ENCODE results near the gene FAM168A. TPM values are rescaled to one million over a fixed set of nuclear protein-coding genes. Genes with fewer than 3 reads are reported as not detected.

Gene FAM168A
- total RNA-seq, 1 experiment from 2014 or later: 62.8 TPM

DNA sequence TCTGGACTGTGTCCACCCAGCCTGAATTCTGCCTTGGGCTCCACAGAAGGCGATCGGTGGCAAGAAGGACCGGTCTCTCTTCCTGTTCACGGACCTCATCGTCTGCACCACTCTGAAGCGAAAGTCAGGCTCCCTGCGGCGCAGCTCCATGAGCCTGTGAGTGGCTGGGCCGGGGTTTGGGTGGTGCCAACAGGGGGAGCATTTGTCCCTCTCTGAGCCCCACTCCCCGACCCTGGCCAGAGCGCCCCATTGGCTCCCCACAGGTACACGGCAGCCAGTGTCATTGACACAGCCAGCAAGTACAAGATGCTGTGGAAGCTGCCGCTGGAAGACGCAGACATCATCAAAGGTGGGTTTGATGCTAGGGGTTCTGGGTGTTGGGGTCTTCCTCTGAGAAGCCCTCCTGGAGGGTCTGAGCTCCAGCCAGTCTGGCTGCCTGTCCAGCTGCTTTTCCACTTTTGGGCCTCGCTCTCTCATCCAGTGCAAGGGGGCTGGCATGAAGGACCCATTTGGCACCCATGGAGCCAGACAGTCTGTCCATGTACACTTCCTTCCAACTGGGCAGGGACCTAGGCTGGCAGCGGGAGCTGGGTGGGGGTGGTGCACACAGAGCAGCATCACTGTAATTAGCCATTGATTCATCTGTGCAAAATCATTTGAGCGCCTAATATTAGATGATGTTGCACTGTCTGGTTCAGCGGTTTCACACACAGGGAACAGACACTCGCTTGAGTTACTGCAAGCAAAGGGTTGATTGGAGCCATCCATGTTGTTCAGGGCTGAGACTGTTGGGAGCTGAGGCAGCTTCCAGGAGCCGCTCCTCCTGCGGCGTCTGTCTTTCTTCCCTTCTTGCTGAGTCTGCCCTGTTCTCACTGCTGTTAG lies 240.7 kb downstream of the FAM168A start:
- no peaks in the 10 kb centered on the region for H3K9me3 ChIP-seq (ENCODE audit: control insufficient read depth, insufficient read depth, low read depth, low read length)

DNA sequence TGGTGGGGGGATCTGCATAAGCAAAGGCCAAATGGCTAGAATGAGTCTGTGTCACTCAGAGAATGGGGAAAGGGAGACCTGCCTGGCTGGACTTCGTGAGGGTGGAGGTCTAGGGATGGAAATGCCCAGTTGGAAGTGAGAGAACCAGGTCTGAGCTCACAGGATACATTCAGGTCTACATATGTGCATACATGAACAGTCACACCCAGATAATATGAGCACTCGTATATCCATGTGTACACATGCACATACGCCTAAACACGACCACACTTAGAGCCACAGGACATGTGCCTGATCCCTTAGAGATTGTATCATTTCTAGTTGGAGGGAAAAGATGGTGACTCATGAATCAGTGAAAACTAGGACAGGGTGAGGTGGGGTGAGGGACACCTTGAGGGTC lies 242.8 kb downstream of the FAM168A start:
- Histone ChIP-seq H3K27me3 (ENCODE audit: control insufficient read depth, insufficient read depth, low read length) (no peaks in the 10 kb centered on the region), H3K4me1 (ENCODE audit: control insufficient read depth, insufficient read depth, low read length) (peaks cover 3% of the 10 kb centered on the region; the same call in 1 of the 2 replicates), H3K27ac (ENCODE audit: low read length) (no peak overlapping the region), H3K9me3 (ENCODE audit: control insufficient read depth, insufficient read depth, low read depth, low read length) (no peaks in the 10 kb centered on the region), H3K36me3 (ENCODE audit: control insufficient read depth, insufficient read depth, low read length) (no peaks in the 10 kb centered on the region), H3K4me3 (ENCODE audit: low read depth in 2 of 2, low read length in 2 of 2) (no peak overlapping the region)
- CTCF ChIA-PET: interaction anchor here (1.2 kb wide), 1 partner anchor 38 kb away, joined by 3 read pairs; no protein-coding TSS in a partner anchor
- BruUV-seq (replicated peaks): no TSS peak
- TF ChIP-seq, protein P1, sequence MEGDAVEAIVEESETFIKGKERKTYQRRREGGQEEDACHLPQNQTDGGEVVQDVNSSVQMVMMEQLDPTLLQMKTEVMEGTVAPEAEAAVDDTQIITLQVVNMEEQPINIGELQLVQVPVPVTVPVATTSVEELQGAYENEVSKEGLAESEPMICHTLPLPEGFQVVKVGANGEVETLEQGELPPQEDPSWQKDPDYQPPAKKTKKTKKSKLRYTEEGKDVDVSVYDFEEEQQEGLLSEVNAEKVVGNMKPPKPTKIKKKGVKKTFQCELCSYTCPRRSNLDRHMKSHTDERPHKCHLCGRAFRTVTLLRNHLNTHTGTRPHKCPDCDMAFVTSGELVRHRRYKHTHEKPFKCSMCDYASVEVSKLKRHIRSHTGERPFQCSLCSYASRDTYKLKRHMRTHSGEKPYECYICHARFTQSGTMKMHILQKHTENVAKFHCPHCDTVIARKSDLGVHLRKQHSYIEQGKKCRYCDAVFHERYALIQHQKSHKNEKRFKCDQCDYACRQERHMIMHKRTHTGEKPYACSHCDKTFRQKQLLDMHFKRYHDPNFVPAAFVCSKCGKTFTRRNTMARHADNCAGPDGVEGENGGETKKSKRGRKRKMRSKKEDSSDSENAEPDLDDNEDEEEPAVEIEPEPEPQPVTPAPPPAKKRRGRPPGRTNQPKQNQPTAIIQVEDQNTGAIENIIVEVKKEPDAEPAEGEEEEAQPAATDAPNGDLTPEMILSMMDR (IDR thresholded peaks at IDR 0.05): no peak
- TF ChIP-seq SIN3A (IDR thresholded peaks at IDR 0.05; ENCODE audit: borderline replicate concordance, insufficient read depth, low read depth, low read length) (no peak), POLR2AphosphoS5 (IDR thresholded peaks at IDR 0.05; ENCODE audit: low read depth, low read length) (no peak), TCF7L2 (IDR thresholded peaks at IDR 0.05; ENCODE audit: low read depth, low read length) (no peak)
- TF ChIP-seq, protein P2, sequence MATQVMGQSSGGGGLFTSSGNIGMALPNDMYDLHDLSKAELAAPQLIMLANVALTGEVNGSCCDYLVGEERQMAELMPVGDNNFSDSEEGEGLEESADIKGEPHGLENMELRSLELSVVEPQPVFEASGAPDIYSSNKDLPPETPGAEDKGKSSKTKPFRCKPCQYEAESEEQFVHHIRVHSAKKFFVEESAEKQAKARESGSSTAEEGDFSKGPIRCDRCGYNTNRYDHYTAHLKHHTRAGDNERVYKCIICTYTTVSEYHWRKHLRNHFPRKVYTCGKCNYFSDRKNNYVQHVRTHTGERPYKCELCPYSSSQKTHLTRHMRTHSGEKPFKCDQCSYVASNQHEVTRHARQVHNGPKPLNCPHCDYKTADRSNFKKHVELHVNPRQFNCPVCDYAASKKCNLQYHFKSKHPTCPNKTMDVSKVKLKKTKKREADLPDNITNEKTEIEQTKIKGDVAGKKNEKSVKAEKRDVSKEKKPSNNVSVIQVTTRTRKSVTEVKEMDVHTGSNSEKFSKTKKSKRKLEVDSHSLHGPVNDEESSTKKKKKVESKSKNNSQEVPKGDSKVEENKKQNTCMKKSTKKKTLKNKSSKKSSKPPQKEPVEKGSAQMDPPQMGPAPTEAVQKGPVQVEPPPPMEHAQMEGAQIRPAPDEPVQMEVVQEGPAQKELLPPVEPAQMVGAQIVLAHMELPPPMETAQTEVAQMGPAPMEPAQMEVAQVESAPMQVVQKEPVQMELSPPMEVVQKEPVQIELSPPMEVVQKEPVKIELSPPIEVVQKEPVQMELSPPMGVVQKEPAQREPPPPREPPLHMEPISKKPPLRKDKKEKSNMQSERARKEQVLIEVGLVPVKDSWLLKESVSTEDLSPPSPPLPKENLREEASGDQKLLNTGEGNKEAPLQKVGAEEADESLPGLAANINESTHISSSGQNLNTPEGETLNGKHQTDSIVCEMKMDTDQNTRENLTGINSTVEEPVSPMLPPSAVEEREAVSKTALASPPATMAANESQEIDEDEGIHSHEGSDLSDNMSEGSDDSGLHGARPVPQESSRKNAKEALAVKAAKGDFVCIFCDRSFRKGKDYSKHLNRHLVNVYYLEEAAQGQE (IDR thresholded peaks at IDR 0.05; ENCODE audit: insufficient read depth in 1 of 2, low read depth in 2 of 2, low read length in 1 of 2): no peak
- POLR2A ChIA-PET: interaction anchor here (0.5 kb wide), 1 partner anchor 20 kb away, joined by 5 read pairs; no protein-coding TSS in a partner anchor
- in situ Hi-C loops (cut with HindIII; ENCODE audit: low pct_unique_long_range_greater_than_20kb, low sequenced_read_pairs): no loop called here
- DNase-seq (ENCODE audit: low read depth, low spot score): no peak
- intact Hi-C loops (cut with micrococcal nuclease; ENCODE audit: unreplicated experiment): no loop called here
- no peak for ATAC-seq

More for the DNA sequence above, 240.7 kb downstream of the FAM168A start:
- intact Hi-C loops (cut with micrococcal nuclease; ENCODE audit: unreplicated experiment) (no loop called here), in situ Hi-C loops (cut with HindIII; ENCODE audit: low pct_unique_long_range_greater_than_20kb, low sequenced_read_pairs) (no loop called here)
- ATAC-seq (no peak), DNase-seq (ENCODE audit: low read depth, low spot score) (no peak)
- Histone ChIP-seq H3K4me1 (ENCODE audit: control insufficient read depth, insufficient read depth, low read length) (no peaks in the 10 kb centered on the region), H3K27ac (ENCODE audit: low read length) (no peak overlapping the region), H3K36me3 (ENCODE audit: control insufficient read depth, insufficient read depth, low read length) (no peaks in the 10 kb centered on the region), H3K27me3 (ENCODE audit: control insufficient read depth, insufficient read depth, low read length) (no peaks in the 10 kb centered on the region), H3K4me3 (ENCODE audit: low read depth in 2 of 2, low read length in 2 of 2) (no peak overlapping the region)
- ChIA-PET CTCF (no interaction called here), POLR2A (no interaction called here)
- TF ChIP-seq, protein P2 (IDR thresholded peaks at IDR 0.05; ENCODE audit: insufficient read depth in 1 of 2, low read depth in 2 of 2, low read length in 1 of 2): no peak
- TF ChIP-seq, protein P1 (IDR thresholded peaks at IDR 0.05): no peak
- no peak for TF ChIP-seq TCF7L2 (IDR thresholded peaks at IDR 0.05; ENCODE audit: low read depth, low read length)
- no TSS peak for BruUV-seq (replicated peaks)
